A673 (cell line): ENCODE results near the gene UGT1A1.

Experiments used
- EZH2 ChIP-seq: fragments of 200-600 bp; sonication (generic); IDR thresholded peaks from 2 replicates; pipeline ENCODE4 v1.6.1; 2017; ENCODE audit warnings: borderline replicate concordance, low read depth, mild to moderate bottlenecking, mixed read lengths, antibody characterized with exemption, low read length; ENCODE audit not compliant: poor library complexity, severe bottlenecking
- TF ChIP-seq, protein P1 (sequence below): fragments of 300-800, 200-600 bp; sonication (generic); conservative IDR thresholded peaks from 2 replicates; pipeline ENCODE4 v1.5.1; 2017; ENCODE audit warnings: low read depth, mild to moderate bottlenecking, antibody characterized with exemption, low read length, moderate library complexity, mixed read lengths

DNA sequence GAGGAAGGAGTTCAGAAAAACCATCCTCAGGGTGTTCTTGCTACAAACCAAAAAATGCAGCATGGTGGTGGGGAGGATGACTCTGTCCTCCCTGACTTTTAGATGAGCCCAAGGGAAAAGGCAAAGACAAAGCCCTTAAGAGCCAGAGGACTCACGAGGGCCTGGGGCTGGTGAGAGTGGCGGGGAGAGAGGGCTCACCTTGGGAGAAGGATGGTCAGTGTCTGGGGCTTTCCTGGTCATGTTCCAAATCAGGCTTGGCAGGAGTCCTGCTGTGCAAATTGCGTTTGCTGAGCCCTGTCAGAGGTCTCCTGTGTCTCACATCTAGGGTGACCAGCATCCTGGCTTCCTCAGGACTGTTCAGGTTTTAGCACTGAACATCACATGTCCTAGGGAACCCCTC is 4.7 kb downstream of the UGT1A1 start:
- TF ChIP-seq, protein P1, sequence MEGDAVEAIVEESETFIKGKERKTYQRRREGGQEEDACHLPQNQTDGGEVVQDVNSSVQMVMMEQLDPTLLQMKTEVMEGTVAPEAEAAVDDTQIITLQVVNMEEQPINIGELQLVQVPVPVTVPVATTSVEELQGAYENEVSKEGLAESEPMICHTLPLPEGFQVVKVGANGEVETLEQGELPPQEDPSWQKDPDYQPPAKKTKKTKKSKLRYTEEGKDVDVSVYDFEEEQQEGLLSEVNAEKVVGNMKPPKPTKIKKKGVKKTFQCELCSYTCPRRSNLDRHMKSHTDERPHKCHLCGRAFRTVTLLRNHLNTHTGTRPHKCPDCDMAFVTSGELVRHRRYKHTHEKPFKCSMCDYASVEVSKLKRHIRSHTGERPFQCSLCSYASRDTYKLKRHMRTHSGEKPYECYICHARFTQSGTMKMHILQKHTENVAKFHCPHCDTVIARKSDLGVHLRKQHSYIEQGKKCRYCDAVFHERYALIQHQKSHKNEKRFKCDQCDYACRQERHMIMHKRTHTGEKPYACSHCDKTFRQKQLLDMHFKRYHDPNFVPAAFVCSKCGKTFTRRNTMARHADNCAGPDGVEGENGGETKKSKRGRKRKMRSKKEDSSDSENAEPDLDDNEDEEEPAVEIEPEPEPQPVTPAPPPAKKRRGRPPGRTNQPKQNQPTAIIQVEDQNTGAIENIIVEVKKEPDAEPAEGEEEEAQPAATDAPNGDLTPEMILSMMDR: no peak
- no peak for TF ChIP-seq EZH2
